Right lung (tissue), 5 donors: ENCODE results near the gene SPTLC1. TPM values are rescaled to one million over a fixed set of nuclear protein-coding genes. Genes with fewer than 3 reads are reported as not detected.

ENCODE experiments used
- DNase-seq, 2 donors: peaks; one replicate each; pipeline ENCODE4 v3.0.0-alpha.2; 2013
- polyA plus RNA-seq, 5 donors: library from polyadenylated mRNA; unstranded; fragments of 120-200 nt; gene quantifications; one replicate each; pipeline versions ENCODE4 v1.2.1 to v1.2.3, GENCODE V29; 2013; ENCODE audit warnings: inconsistent platforms in 1 of 5, low replicate concordance in 1 of 5; ENCODE audit not compliant: insufficient read length in 5 of 5, insufficient read depth in 1 of 5

SPTLC1 gene
- polyA plus RNA-seq, 5 donors: 77.2 to 100 (median 92.9) TPM

- DNase-seq: no peak
Observed at GRCh38 chr9:92100237-92100911, 14.8 kb downstream of the SPTLC1 start.

- DNase-seq: no peak
Observed at GRCh38 chr9:92098638-92099037, 16.6 kb downstream of the SPTLC1 start.

GRCh38 chr9:92097997-92098482 lies 17.2 kb downstream of the SPTLC1 start:
- DNase-seq: peak; percentile 19 to 59

- no peak for DNase-seq
Observed at GRCh38 chr9:92095236-92095635, 20.0 kb downstream of the SPTLC1 start.

- no peak for DNase-seq
Observed at GRCh38 chr9:92094655-92095054, 20.6 kb downstream of the SPTLC1 start.

GRCh38 chr9:92077888-92078287 lies 37.3 kb downstream of the SPTLC1 start:
- DNase-seq: no peak

GRCh38 chr9:92071634-92072033 lies 43.6 kb downstream of the SPTLC1 start:
- DNase-seq: no peak

GRCh38 chr9:92066168-92066567 lies 49.0 kb downstream of the SPTLC1 start:
- DNase-seq: no peak

- no peak for DNase-seq
Observed at GRCh38 chr9:92064711-92065110, 50.5 kb downstream of the SPTLC1 start.

GRCh38 chr9:92061184-92061583 lies 54.0 kb downstream of the SPTLC1 start:
- no peak for DNase-seq

- DNase-seq: no peak
Observed at GRCh38 chr9:92059661-92060060, 55.6 kb downstream of the SPTLC1 start.

- DNase-seq: no peak
Observed at GRCh38 chr9:92058723-92059444, 56.3 kb downstream of the SPTLC1 start.

GRCh38 chr9:92058026-92058425 lies 57.2 kb downstream of the SPTLC1 start:
- no peak for DNase-seq

- no peak for DNase-seq
Observed at GRCh38 chr9:92057226-92057625, 58.0 kb downstream of the SPTLC1 start.

GRCh38 chr9:92055624-92056023 lies 59.6 kb downstream of the SPTLC1 start:
- DNase-seq: no peak

GRCh38 chr9:92048924-92049625 lies 66.1 kb downstream of the SPTLC1 start:
- DNase-seq: no peak

- no peak for DNase-seq
Observed at GRCh38 chr9:92047500-92047899, 67.7 kb downstream of the SPTLC1 start.

GRCh38 chr9:92046676-92047075 lies 68.5 kb downstream of the SPTLC1 start:
- no peak for DNase-seq

- DNase-seq: no peak
Observed at GRCh38 chr9:92044936-92045335, 70.3 kb downstream of the SPTLC1 start.

GRCh38 chr9:92043002-92043401 lies 72.2 kb downstream of the SPTLC1 start:
- DNase-seq: no peak

GRCh38 chr9:92042260-92042659 lies 73.0 kb downstream of the SPTLC1 start:
- DNase-seq: no peak

- peak in 1 of 2 donors; percentile 8 for DNase-seq
Observed at GRCh38 chr9:92036756-92037155, 78.5 kb downstream of the SPTLC1 start.

- no peak for DNase-seq
Observed at GRCh38 chr9:92036411-92036746, 78.8 kb downstream of the SPTLC1 start.
